K562 (cell line): Measurements from ENCODE around the gene DAP. TPM values are rescaled to one million over a fixed set of nuclear protein-coding genes. Genes with fewer than 3 reads are reported as not detected.

Experiments
- ATAC-seq: fragments of 200-7000 bp; cut with Tn5 transposase; 3 replicates; pipeline ENCODE4 v1.9.1; 2020; ENCODE audit warnings: moderate library complexity
- BruUV-seq: library from RNA; stranded (reverse); fragments of 400-500 nt; replicated peaks from 2 replicates; lab custom pipeline; 2021; lab: Mats Ljungman, UMichigan
- CTCF ChIA-PET: fragments of 300-600 bp; formaldehyde crosslinking; extraction: SDS; loops from one replicate; lab custom pipeline; 2021; ENCODE audit warnings: low intra/inter-chr PET ratio; lab: Yijun Ruan, JAX
- POLR2A ChIA-PET: fragments of 300-600, 350-650 bp; sonication (Branson Sonifier 250); formaldehyde crosslinking; extraction: SDS; loops from one replicate; lab custom pipeline; 2021; ENCODE audit warnings: antibody characterized with exemption, inconsistent platforms; lab: Yijun Ruan, JAX
- DNase-seq, 4 experiments: peaks; one replicate each; pipeline versions ENCODE4 v3.0.0 to v3.0.0-alpha.2; 2011 to 2018; ENCODE audit warnings: low spot score in 3 of 4, mixed read lengths in 3 of 4; ENCODE audit errors: extremely low read depth in 1 of 4
- FAIRE-seq: peaks from 2 replicates; lab custom pipeline; 2011; peaks lifted over from hg19 to GRCh38; lab: Jason Lieb, UNC
- H2AFZ ChIP-seq: 2 replicates; pipeline ENCODE4 v1.6.0; 2011; ENCODE audit warnings: low read depth, low read length, control low read depth, inconsistent platforms
- H3K27ac ChIP-seq: fragments of 200-600 bp; 3 replicates; pipeline ENCODE4 v1.8.0; 2011; ENCODE audit warnings: low read depth, mild to moderate bottlenecking, control low read depth, inconsistent platforms, low read length, moderate library complexity, mixed read lengths; ENCODE audit errors: extremely low read depth
- H3K27me3 ChIP-seq, 2 experiments: fragments of 300-600 bp in 1 of 2; 2 replicates in 1 of 2; 3 replicates in 1 of 2; pipeline versions ENCODE4 v1.6.0 to v1.8.0; 2011; ENCODE audit warnings: inconsistent platforms in 2 of 2, low read length in 2 of 2, mild to moderate bottlenecking in 1 of 2, mixed read lengths in 1 of 2, moderate library complexity in 1 of 2; ENCODE audit not compliant: control insufficient read depth in 2 of 2, insufficient read depth in 2 of 2
- H3K36me3 ChIP-seq: fragments of 300-600 bp; 3 replicates; pipeline ENCODE4 v1.8.0; 2011; ENCODE audit warnings: mild to moderate bottlenecking, low read length, inconsistent platforms; ENCODE audit not compliant: control insufficient read depth, insufficient read depth
- H3K4me1 ChIP-seq, 2 experiments: fragments of 200-600 bp in 1 of 2; replicated peaks in 1 of 2; 2 replicates in 1 of 2; 3 replicates in 1 of 2; pipeline versions ENCODE4 v1.5.1 to v1.8.0; 2011; ENCODE audit warnings: inconsistent platforms in 2 of 2, low read length in 2 of 2, mild to moderate bottlenecking in 1 of 2, mixed read lengths in 1 of 2, moderate library complexity in 1 of 2; ENCODE audit not compliant: control insufficient read depth in 2 of 2, insufficient read depth in 2 of 2
- H3K4me2 ChIP-seq: 2 replicates; pipeline ENCODE4 v1.6.1; 2011; ENCODE audit warnings: low read length, control low read depth, inconsistent platforms, mixed read lengths; ENCODE audit not compliant: insufficient read depth
- H3K4me3 ChIP-seq: fragments of 200-600 bp; sonication (generic), shearing (Covaris generic); 2 replicates; pipeline ENCODE4 v1.5.1; 2016; ENCODE audit warnings: control low read depth, inconsistent platforms
- H3K79me2 ChIP-seq: fragments of 200-600 bp; 3 replicates; pipeline ENCODE4 v1.8.0; 2011; ENCODE audit warnings: low read length, inconsistent platforms; ENCODE audit not compliant: control insufficient read depth, insufficient read depth
- H3K9ac ChIP-seq, 2 experiments: 2 replicates each; pipeline versions ENCODE4 v1.6.0 to v1.6.1; 2011; ENCODE audit warnings: low read depth in 2 of 2, low read length in 2 of 2, control low read depth in 1 of 2, inconsistent platforms in 1 of 2, mild to moderate bottlenecking in 1 of 2, mixed read lengths in 1 of 2; ENCODE audit not compliant: insufficient read depth in 1 of 2
- H3K9me1 ChIP-seq: one replicate; pipeline ENCODE4 v1.6.0; 2011; ENCODE audit warnings: inconsistent platforms, mild to moderate bottlenecking, low read length, moderate library complexity; ENCODE audit not compliant: control insufficient read depth, insufficient read depth
- H3K9me3 ChIP-seq: replicated peaks from 2 replicates; pipeline ENCODE4 v1.5.1; 2011; ENCODE audit warnings: low read depth, low read length, inconsistent platforms; ENCODE audit not compliant: control insufficient read depth, insufficient read depth
- H4K20me1 ChIP-seq: replicated peaks from 2 replicates; pipeline ENCODE4 v1.6.1; 2011; ENCODE audit warnings: low read length, inconsistent platforms, mixed read lengths; ENCODE audit not compliant: control insufficient read depth, insufficient read depth
- BCOR ChIP-seq: fragments of 450-650 bp; IDR thresholded peaks from 2 replicates; pipeline ENCODE4 v1.6.1; 2016
- BHLHE40 ChIP-seq: IDR thresholded peaks from 2 replicates; pipeline ENCODE4 v1.6.1; 2011; ENCODE audit warnings: low read length, improper control_type of control experiment
- CREBBP ChIP-seq: IDR thresholded peaks from one replicate; pipeline ENCODE4 v1.6.1; 2012; ENCODE audit warnings: low read depth, mild to moderate bottlenecking, control low read depth, inconsistent platforms, low read length
- ELF4 ChIP-seq: fragments of 450-650 bp; formaldehyde crosslinking; IDR thresholded peaks from 2 replicates; pipeline ENCODE4 v1.4.0; 2022; ENCODE audit warnings: missing genetic modification characterization
- SAP30 ChIP-seq: fragments of 200-600 bp; sonication (generic); IDR thresholded peaks from 2 replicates; pipeline ENCODE4 v1.6.1; 2012; ENCODE audit warnings: borderline replicate concordance, low read depth, mild to moderate bottlenecking, moderate library complexity, low read length, control low read depth, inconsistent platforms; ENCODE audit not compliant: insufficient read depth, poor library complexity, severe bottlenecking
- ZC3H11A ChIP-seq: IDR thresholded peaks from 2 replicates; pipeline ENCODE4 v1.6.1; 2012; ENCODE audit warnings: low read depth, low read length, improper control_type of control experiment
- ZFP30 ChIP-seq: fragments of 250-450 bp; sonication (Bioruptor Pico); IDR thresholded peaks from 2 replicates; pipeline ENCODE4 v1.8.0; 2022; ENCODE audit warnings: moderate library complexity, mild to moderate bottlenecking, inconsistent platforms, borderline replicate concordance
- ZFX ChIP-seq: sonication (generic); formaldehyde crosslinking; IDR thresholded peaks from 2 replicates; pipeline ENCODE4 v1.8.0; 2022; ENCODE audit warnings: mild to moderate bottlenecking, missing genetic modification reagents, moderate library complexity
- ZNF175 ChIP-seq: fragments of 200-800 bp; sonication (Bioruptor generic); IDR thresholded peaks from 2 replicates; pipeline ENCODE4 v1.6.1; 2016; ENCODE audit warnings: low read depth, mild to moderate bottlenecking, missing genetic modification characterization, missing compliant biosample characterization
- ZZZ3 ChIP-seq: fragments of 450-650 bp; IDR thresholded peaks from 2 replicates; pipeline ENCODE4 v1.6.1; 2016; ENCODE audit warnings: antibody characterized with exemption, mild to moderate bottlenecking, moderate library complexity
- WGBS: fragments of 100-300 bp; shearing (Covaris generic); methylation state at CpG from one replicate; pipeline ENCODE4 v1.1.6; 2016; ENCODE audit warnings: low coverage, mixed read lengths; ENCODE audit not compliant: insufficient coverage; ENCODE audit errors: missing lambda C conversion rate; 5-methylcytosine and 5-hydroxymethylcytosine counted together
- in situ Hi-C: fragments of 300-500 bp; cut with MboI; formaldehyde crosslinking; loops from 4 replicates; pipeline ENCODE4 v1.15.0; 2018; ENCODE audit warnings: inconsistent platforms, mixed read lengths
- intact Hi-C: fragments of 100-400 bp; cut with micrococcal nuclease; formaldehyde crosslinking; loops from 2 replicates; pipeline ENCODE4 v1.14.2; 2022
- polyA plus RNA-seq, 8 experiments: library from polyadenylated mRNA; depleted of rRNA in 4 of 8; stranded (reverse) in 5 of 8; unstranded in 3 of 8; fragments of >200 nt; fragmentation: Nextera tagmentation in 2 of 8; fragmentation: Illumina TruSeq in 1 of 8; extraction: Ambion mirVana in 2 of 8; extraction: Trizol in 1 of 8; gene quantifications; 2 replicates each; pipeline versions ENCODE4 v1.2.1 to v1.2.3, GENCODE V29; 2011 to 2014; ENCODE audit warnings: inconsistent platforms in 1 of 8, missing spikeins in 1 of 8
- total RNA-seq, 7 experiments: library from RNA; depleted of rRNA in 6 of 7; stranded (reverse); fragments of >200 nt in 6 of 7; fragmentation: Illumina TruSeq in 2 of 7; extraction: Trizol in 2 of 7; gene quantifications; 2 replicates each; pipeline versions ENCODE4 v1.2.1 to v1.2.3, GENCODE V29; 2011 to 2021; ENCODE audit warnings: low replicate concordance in 1 of 7
- TF ChIP-seq, protein P1 (sequence below): fragments of 250-450 bp; sonication (Bioruptor Pico); IDR thresholded peaks from 2 replicates; pipeline ENCODE4 v1.5.0; 2022; ENCODE audit warnings: mild to moderate bottlenecking

DAP gene
- total and polyA plus RNA-seq, 9 of the 15 experiments (the other 6 are each of a cell fraction or from before 2014, with no cell fraction given): 14.1 to 151 (median 34.5) TPM

DNA sequence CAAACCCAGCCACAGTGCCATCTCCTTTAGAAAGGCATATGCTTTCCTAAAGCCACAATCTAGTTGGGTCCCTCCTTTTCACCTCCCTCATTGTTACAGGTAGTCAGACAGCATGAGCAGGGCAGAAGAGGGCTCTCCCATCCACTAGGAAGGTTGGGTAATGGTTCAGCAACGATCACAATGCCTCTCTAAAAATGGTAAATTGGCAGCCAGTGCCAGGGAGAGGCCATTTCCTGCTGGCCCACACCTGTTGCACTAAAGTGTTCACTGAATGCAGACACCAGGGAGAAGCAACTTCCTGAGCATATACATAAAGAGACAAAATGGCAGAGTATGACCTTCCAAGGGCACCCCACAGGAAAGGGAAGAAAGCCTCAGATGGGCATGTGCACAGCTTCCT, 31.3 kb upstream of the DAP start:
- Histone ChIP-seq H4K20me1 (no peaks in the 10 kb centered on the region), H3K9me3 (no peaks in the 10 kb centered on the region), H2AFZ (no peak overlapping the region), H3K4me1 (peaks cover 0 to 7% of the 10 kb centered on the region in 2 experiments; a peak in 2 of 5 replicates), H3K4me3 (no peak overlapping the region), H3K27me3 (peaks cover 15 to 27% of the 10 kb centered on the region in 2 experiments), H3K79me2 (no peaks in the 10 kb centered on the region), H3K4me2 (no peak overlapping the region), H3K27ac (no peak overlapping the region), H3K9me1 (no peaks in the 10 kb centered on the region), H3K9ac (no peak overlapping the region), H3K36me3 (no peaks in the 10 kb centered on the region)
- ChIA-PET POLR2A (no interaction called here), CTCF (no interaction called here)
- TF ChIP-seq ZFP30 (CRISPR knock-in tag) (no peak), ZC3H11A (no peak), ELF4 (CRISPR knock-in tag) (no peak), ZZZ3 (no peak), BCOR (no peak), ZNF175 (CRISPR knock-in tag) (no peak), CREBBP (no peak), BHLHE40 (no peak), ZFX (CRISPR knock-in tag) (no peak), SAP30 (no peak)
- TF ChIP-seq, protein P1, sequence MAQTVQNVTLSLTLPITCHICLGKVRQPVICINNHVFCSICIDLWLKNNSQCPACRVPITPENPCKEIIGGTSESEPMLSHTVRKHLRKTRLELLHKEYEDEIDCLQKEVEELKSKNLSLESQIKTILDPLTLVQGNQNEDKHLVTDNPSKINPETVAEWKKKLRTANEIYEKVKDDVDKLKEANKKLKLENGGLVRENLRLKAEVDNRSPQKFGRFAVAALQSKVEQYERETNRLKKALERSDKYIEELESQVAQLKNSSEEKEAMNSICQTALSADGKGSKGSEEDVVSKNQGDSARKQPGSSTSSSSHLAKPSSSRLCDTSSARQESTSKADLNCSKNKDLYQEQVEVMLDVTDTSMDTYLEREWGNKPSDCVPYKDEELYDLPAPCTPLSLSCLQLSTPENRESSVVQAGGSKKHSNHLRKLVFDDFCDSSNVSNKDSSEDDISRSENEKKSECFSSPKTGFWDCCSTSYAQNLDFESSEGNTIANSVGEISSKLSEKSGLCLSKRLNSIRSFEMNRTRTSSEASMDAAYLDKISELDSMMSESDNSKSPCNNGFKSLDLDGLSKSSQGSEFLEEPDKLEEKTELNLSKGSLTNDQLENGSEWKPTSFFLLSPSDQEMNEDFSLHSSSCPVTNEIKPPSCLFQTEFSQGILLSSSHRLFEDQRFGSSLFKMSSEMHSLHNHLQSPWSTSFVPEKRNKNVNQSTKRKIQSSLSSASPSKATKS (CRISPR knock-in tag): no peak
- WGBS: 0% methylated on average over 1 of the region's 1 CpG
- intact Hi-C loops: no loop called here
- no peak for DNase-seq
- ATAC-seq: no peak
- FAIRE-seq: no peak
- in situ Hi-C loops: no loop called here
- no TSS peak for BruUV-seq
